Keratinocyte (primary cell): ENCODE results near the gene CAPZA1.

Experiments used
- EZH2 ChIP-seq: IDR thresholded peaks from one replicate; pipeline ENCODE4 v1.6.1; 2012; ENCODE audit warnings: inconsistent platforms, mild to moderate bottlenecking, low read length, moderate library complexity
- TF ChIP-seq, protein P1 (sequence below), 3 experiments: IDR thresholded peaks in 1 of 3; conservative IDR thresholded peaks in 1 of 3; optimal IDR thresholded peaks in 1 of 3; 2 replicates in 2 of 3; 3 replicates in 1 of 3; pipeline versions ENCODE3 to v1.5.1; 2011; ENCODE audit warnings: low read length in 3 of 3, mild to moderate bottlenecking in 3 of 3, moderate library complexity in 2 of 3, control low read depth in 1 of 3, inconsistent platforms in 1 of 3; ENCODE audit not compliant: insufficient read depth in 2 of 3; ENCODE audit errors: extremely low read depth in 1 of 3

DNA sequence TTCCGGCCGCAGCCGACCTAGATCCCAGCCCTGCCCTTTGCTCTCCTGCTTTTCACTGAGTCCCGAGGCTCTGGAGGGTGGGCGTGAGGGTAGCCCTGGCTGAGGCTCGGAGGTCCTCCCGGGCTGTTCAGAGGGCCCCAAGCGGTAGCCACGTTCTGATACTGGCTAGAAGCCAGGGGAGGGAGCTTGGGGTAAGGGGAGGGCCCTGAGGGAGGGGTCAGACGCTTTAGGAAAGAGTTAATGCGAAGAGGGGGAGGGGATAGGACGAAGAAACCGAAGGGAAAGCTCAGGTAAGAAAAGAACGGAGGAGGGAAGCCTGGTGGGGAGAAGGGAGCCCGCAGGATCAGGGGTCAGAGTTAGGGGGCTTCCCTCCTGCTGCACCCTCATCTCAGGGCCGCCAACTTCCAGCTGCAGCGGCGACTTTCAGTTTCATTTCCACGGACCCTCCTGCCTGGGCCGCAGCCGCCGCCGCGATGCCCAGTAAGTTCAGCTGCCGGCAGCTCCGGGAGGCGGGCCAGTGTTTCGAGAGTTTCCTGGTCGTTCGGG is 54.9 kb downstream of the CAPZA1 start, which contains the start of gene MOV10:
- TF ChIP-seq, protein P1, sequence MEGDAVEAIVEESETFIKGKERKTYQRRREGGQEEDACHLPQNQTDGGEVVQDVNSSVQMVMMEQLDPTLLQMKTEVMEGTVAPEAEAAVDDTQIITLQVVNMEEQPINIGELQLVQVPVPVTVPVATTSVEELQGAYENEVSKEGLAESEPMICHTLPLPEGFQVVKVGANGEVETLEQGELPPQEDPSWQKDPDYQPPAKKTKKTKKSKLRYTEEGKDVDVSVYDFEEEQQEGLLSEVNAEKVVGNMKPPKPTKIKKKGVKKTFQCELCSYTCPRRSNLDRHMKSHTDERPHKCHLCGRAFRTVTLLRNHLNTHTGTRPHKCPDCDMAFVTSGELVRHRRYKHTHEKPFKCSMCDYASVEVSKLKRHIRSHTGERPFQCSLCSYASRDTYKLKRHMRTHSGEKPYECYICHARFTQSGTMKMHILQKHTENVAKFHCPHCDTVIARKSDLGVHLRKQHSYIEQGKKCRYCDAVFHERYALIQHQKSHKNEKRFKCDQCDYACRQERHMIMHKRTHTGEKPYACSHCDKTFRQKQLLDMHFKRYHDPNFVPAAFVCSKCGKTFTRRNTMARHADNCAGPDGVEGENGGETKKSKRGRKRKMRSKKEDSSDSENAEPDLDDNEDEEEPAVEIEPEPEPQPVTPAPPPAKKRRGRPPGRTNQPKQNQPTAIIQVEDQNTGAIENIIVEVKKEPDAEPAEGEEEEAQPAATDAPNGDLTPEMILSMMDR (optimal IDR thresholded peaks at IDR 0.05 in 1 of 3, IDR thresholded peaks at IDR 0.05 in 1 of 3, conservative IDR thresholded peaks at IDR 0.05 in 1 of 3; ENCODE audit: extremely low read depth in 1 of 3, insufficient read depth in 2 of 3, low read length in 3 of 3) = no peak
- no peak for TF ChIP-seq EZH2
